OCI-LY1 (cell line): ENCODE data around the gene TAF3.
"Not testable (repeated sequence)": the region's sequence is repeated elsewhere in the genome, so short reads cannot be mapped to it uniquely, and the experiment has no call there.

Experiments used
- H2AFZ ChIP-seq: fragments of 200-600 bp; sonication (generic), shearing (Covaris generic); 2 replicates; pipeline ENCODE4 v1.6.0; 2014; ENCODE audit warnings: antibody characterized with exemption, mild to moderate bottlenecking, low read length
- H3F3A ChIP-seq: fragments of 200-600 bp; sonication (generic), shearing (Covaris generic); 2 replicates; pipeline ENCODE4 v1.6.0; 2014; ENCODE audit warnings: mild to moderate bottlenecking, antibody characterized with exemption, low read length, moderate library complexity; ENCODE audit not compliant: insufficient read depth
- H3K27ac ChIP-seq: fragments of 200-600 bp; sonication (generic); 2 replicates; pipeline ENCODE4 v1.5.1; 2014; ENCODE audit warnings: low read length, mixed run types, mild to moderate bottlenecking, low read depth; ENCODE audit not compliant: poor library complexity, severe bottlenecking
- H3K27me3 ChIP-seq: fragments of 200-600 bp; sonication (generic); 2 replicates; pipeline ENCODE4 v1.6.0; 2014; ENCODE audit warnings: antibody characterized with exemption, mild to moderate bottlenecking, low read length, moderate library complexity; ENCODE audit not compliant: insufficient read depth
- H3K36me3 ChIP-seq: fragments of 200-600 bp; sonication (generic); 2 replicates; pipeline ENCODE4 v1.6.1; 2014; ENCODE audit warnings: mild to moderate bottlenecking, antibody characterized with exemption, low read length, moderate library complexity, mixed read lengths; ENCODE audit not compliant: insufficient read depth
- H3K4me1 ChIP-seq: fragments of 200-600 bp; sonication (generic); 2 replicates; pipeline ENCODE4 v1.5.1; 2014; ENCODE audit warnings: mild to moderate bottlenecking, low read length, moderate library complexity; ENCODE audit not compliant: insufficient read depth, severe bottlenecking
- H3K4me2 ChIP-seq: fragments of 200-600 bp; sonication (generic), shearing (Covaris generic); 2 replicates; pipeline ENCODE4 v1.6.1; 2014; ENCODE audit warnings: low read length
- H3K4me3 ChIP-seq: fragments of 200-600 bp; sonication (generic); 2 replicates; pipeline ENCODE4 v1.5.1; 2014; ENCODE audit warnings: low read length, low read depth, mild to moderate bottlenecking, mixed read lengths; ENCODE audit not compliant: poor library complexity, severe bottlenecking
- H3K79me2 ChIP-seq: fragments of 200-600 bp; shearing (Covaris generic); 2 replicates; pipeline ENCODE4 v1.6.1; 2016; ENCODE audit warnings: mixed run types, low read length, mixed read lengths; ENCODE audit not compliant: insufficient read depth
- H3K9ac ChIP-seq: fragments of 200-600 bp; sonication (generic), shearing (Covaris generic); 2 replicates; pipeline ENCODE4 v1.6.1; 2014; ENCODE audit warnings: mild to moderate bottlenecking, low read length, mixed read lengths
- H3K9me2 ChIP-seq: fragments of 200-600 bp; sonication (generic), shearing (Covaris generic); 2 replicates; pipeline ENCODE4 v1.6.1; 2014; ENCODE audit warnings: low read depth, mild to moderate bottlenecking, low read length, mixed read lengths
- H3K9me3 ChIP-seq: fragments of 200-600 bp; shearing (Covaris generic); 2 replicates; pipeline ENCODE4 v1.6.1; 2014; ENCODE audit warnings: low read length, mixed read lengths
- H4K20me1 ChIP-seq: fragments of 200-600 bp; sonication (generic), shearing (Covaris generic); 2 replicates; pipeline ENCODE4 v1.6.0; 2016; ENCODE audit warnings: mild to moderate bottlenecking, low read length; ENCODE audit not compliant: insufficient read depth
- CTCF ChIP-seq: fragments of 200-600 bp; sonication (generic), shearing (Covaris generic); IDR thresholded peaks from 2 replicates; pipeline ENCODE4 v1.5.1; 2017; ENCODE audit warnings: mild to moderate bottlenecking, antibody characterized with exemption, low read length, moderate library complexity, mixed read lengths
- EZH2 ChIP-seq: fragments of 200-600 bp; sonication (generic), shearing (Covaris generic); IDR thresholded peaks from 2 replicates; pipeline ENCODE4 v1.8.0; 2017; ENCODE audit warnings: borderline replicate concordance, mixed run types, mild to moderate bottlenecking, antibody characterized with exemption, low read length, moderate library complexity, mixed read lengths

The TAF3 gene

GRCh38 chr10:8023321-8023720, 205.0 kb downstream of the TAF3 start:
- no peak for TF ChIP-seq CTCF
- no peak for TF ChIP-seq EZH2

GRCh38 chr10:8023851-8024250, 205.5 kb downstream of the TAF3 start:
- Histone ChIP-seq H3K79me2 (no peaks in the 10 kb centered on the region), H3K4me2 (no peak overlapping the region), H3F3A (no peaks in the 10 kb centered on the region), H3K9me3 (no peaks in the 10 kb centered on the region), H2AFZ (no peak overlapping the region), H3K4me1 (no peaks in the 10 kb centered on the region), H3K9me2 (no peaks in the 10 kb centered on the region), H3K27me3 (no peaks in the 10 kb centered on the region), H3K36me3 (no peaks in the 10 kb centered on the region), H3K9ac (no peak overlapping the region), H4K20me1 (no peaks in the 10 kb centered on the region), H3K27ac (no peak overlapping the region), H3K4me3 (no peak overlapping the region)
- TF ChIP-seq CTCF: no peak

More at GRCh38 chr10:8023321-8023720, 205.0 kb downstream of the TAF3 start:
- no peaks in the 10 kb centered on the region for H3K4me1 ChIP-seq
- H3K9me3 ChIP-seq: no peaks in the 10 kb centered on the region
- no peak overlapping the region for H3K4me2 ChIP-seq
- no peaks in the 10 kb centered on the region for H3K27me3 ChIP-seq
- no peaks in the 10 kb centered on the region for H3K36me3 ChIP-seq
- no peaks in the 10 kb centered on the region for H3F3A ChIP-seq
- H2AFZ ChIP-seq: no peak overlapping the region
- H4K20me1 ChIP-seq: no peaks in the 10 kb centered on the region
- H3K9me2 ChIP-seq: no peaks in the 10 kb centered on the region
- no peak overlapping the region for H3K4me3 ChIP-seq
- H3K27ac ChIP-seq: no peak overlapping the region
- no peak overlapping the region for H3K9ac ChIP-seq
- no peaks in the 10 kb centered on the region for H3K79me2 ChIP-seq

- H3K27me3 ChIP-seq: no peaks in the 10 kb centered on the region
- H3K9me2 ChIP-seq: no peaks in the 10 kb centered on the region
- H3K4me3 ChIP-seq: no peak overlapping the region
- TF ChIP-seq CTCF: no peak
- TF ChIP-seq EZH2: no peak
- H3K79me2 ChIP-seq: no peaks in the 10 kb centered on the region
- H3K9me3 ChIP-seq: no peaks in the 10 kb centered on the region
- no peak overlapping the region for H2AFZ ChIP-seq
- no peaks in the 10 kb centered on the region for H3K36me3 ChIP-seq
- no peak overlapping the region for H3K9ac ChIP-seq
- H4K20me1 ChIP-seq: no peaks in the 10 kb centered on the region
- H3F3A ChIP-seq: no peaks in the 10 kb centered on the region
- no peaks in the 10 kb centered on the region for H3K4me1 ChIP-seq
- H3K27ac ChIP-seq: no peak overlapping the region
- H3K4me2 ChIP-seq: no peak overlapping the region
Measured at GRCh38 chr10:8026349-8027259, 208.3 kb downstream of the TAF3 start.

- H3K4me3 ChIP-seq, H3K4me2 ChIP-seq, H3K9me3 ChIP-seq, H3K4me1 ChIP-seq, H3K27me3 ChIP-seq, H3K27ac ChIP-seq, H3K9ac ChIP-seq, H3K79me2 ChIP-seq, H3K9me2 ChIP-seq, H3K36me3 ChIP-seq, H4K20me1 ChIP-seq, H2AFZ ChIP-seq, H3F3A ChIP-seq: not testable (repeated sequence)
Measured at GRCh38 chr10:8031211-8031610, 212.9 kb downstream of the TAF3 start.
